WTC11 (cell line): ENCODE data around the gene RSRP1. TPM values are rescaled to one million over a fixed set of nuclear protein-coding genes. Genes with fewer than 3 reads are reported as not detected.

Source experiments
- ATAC-seq: fragments of 200-7000 bp; cut with Tn5 transposase; 2 replicates; pipeline ENCODE4 v1.10.0; 2021; ENCODE audit warnings: mild to moderate bottlenecking, moderate library complexity
- CTCF ChIA-PET: fragments of 300-600 bp; sonication (Branson Sonifier 250); formaldehyde crosslinking; loops from one replicate; lab custom pipeline; 2021; ENCODE audit warnings: antibody characterized with exemption; lab: Charles Lee
- POLR2A ChIA-PET: fragments of 350-600 bp; sonication (Branson Sonifier 250); formaldehyde crosslinking; loops from one replicate; lab custom pipeline; 2021; ENCODE audit warnings: antibody characterized with exemption; lab: Charles Lee
- DNase-seq: peaks from one replicate; pipeline ENCODE4 v3.0.0; 2021; ENCODE audit warnings: low spot score
- H3K27ac Mint-ChIP-seq: 2 replicates; pipeline ENCODE4 v1.8.0; 2021; ENCODE audit warnings: mixed read lengths
- H3K27me3 Mint-ChIP-seq: 2 replicates; pipeline ENCODE4 v1.8.0; 2021; ENCODE audit warnings: low read depth, mild to moderate bottlenecking, moderate library complexity, mixed read lengths
- H3K36me3 Mint-ChIP-seq: 2 replicates; pipeline ENCODE4 v1.8.0; 2021; ENCODE audit warnings: mixed read lengths
- H3K4me1 Mint-ChIP-seq: 2 replicates; pipeline ENCODE4 v1.8.0; 2022; ENCODE audit warnings: mixed read lengths
- H3K4me3 Mint-ChIP-seq: 2 replicates; pipeline ENCODE4 v1.8.0; 2021; ENCODE audit warnings: mild to moderate bottlenecking, moderate library complexity, mixed read lengths
- H3K9me3 Mint-ChIP-seq: 2 replicates; pipeline ENCODE4 v1.8.0; 2021; ENCODE audit warnings: mixed read lengths
- total RNA-seq: library from RNA; stranded (reverse); gene quantifications from 3 replicates; pipeline ENCODE4 v1.2.3, GENCODE V29; 2021
- TF ChIP-seq, protein P1 (sequence below): fragments of 250-450 bp; sonication (Bioruptor Pico); IDR thresholded peaks from 2 replicates; pipeline ENCODE4 v1.9.0; 2021; ENCODE audit warnings: moderate library complexity, mild to moderate bottlenecking, inconsistent platforms, borderline replicate concordance

The RSRP1 gene
- total RNA-seq, 1 experiment from 2014 or later: 78.1 TPM

DNA sequence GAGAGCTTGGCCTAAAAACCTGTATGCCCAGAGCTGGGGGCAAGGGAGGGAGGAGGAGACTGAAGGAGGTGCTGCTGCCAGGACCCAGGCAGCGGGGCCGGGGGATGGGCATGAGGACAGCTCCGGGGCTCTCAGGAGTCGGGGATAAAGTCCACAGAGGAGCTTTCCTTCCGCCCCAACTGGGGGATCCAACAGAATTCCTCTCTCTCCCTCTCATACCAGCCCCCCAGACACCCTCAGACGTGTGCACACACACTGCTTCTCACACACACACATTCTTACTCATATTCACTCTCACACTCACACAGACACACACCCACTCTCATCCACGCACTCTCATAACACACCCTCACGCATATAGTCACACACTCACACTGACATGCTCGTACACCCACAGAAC is 54.0 kb downstream of the RSRP1 start:
- no peak; the same call in none of the 2 replicates for ATAC-seq
- H3K27me3 Mint-ChIP-seq: no peaks in the 10 kb centered on the region

More for the DNA sequence above, 54.0 kb downstream of the RSRP1 start:
- ChIA-PET CTCF (interaction anchor here (1.0 kb wide), 2 partner anchors 111 to 345 kb away, joined by 3 to 4 read pairs; no protein-coding TSS in a partner anchor), POLR2A (no interaction called here)
- Mint-ChIP-seq H3K9me3 (no peaks in the 10 kb centered on the region), H3K4me3 (no peak overlapping the region), H3K36me3 (no peaks in the 10 kb centered on the region), H3K27ac (no peak overlapping the region), H3K4me1 (peaks cover 4% of the 10 kb centered on the region)
- TF ChIP-seq, protein P1, sequence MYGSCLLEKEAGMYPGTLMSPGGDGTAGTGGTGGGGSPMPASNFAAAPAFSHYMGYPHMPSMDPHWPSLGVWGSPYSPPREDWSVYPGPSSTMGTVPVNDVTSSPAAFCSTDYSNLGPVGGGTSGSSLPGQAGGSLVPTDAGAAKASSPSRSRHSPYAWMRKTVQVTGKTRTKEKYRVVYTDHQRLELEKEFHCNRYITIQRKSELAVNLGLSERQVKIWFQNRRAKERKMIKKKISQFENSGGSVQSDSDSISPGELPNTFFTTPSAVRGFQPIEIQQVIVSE (CRISPR knock-in tag): no peak
- peak; percentile 26 for DNase-seq

Other genes with a start within 250 kb of the RSRP1 start
- 30.1 to 35.7 TPM (median 35.3 TPM) in 3 replicates for gene SYF2, start 15.0 kb downstream of the RSRP1 start, total RNA-seq
- gene RHD, start 25.1 kb upstream of the RSRP1 start, total RNA-seq: not detected in 3 replicates
- gene TMEM50A, start 90.9 kb upstream of the RSRP1 start, total RNA-seq: 84.0 to 100 TPM (median 98.9 TPM) in 3 replicates
- gene RHCE, start 173.4 kb upstream of the RSRP1 start, total RNA-seq: 0.24 to 0.27 TPM in 2 of 3 replicates, not detected in the other
- 9.0 to 9.5 TPM (median 9.0 TPM) in 3 replicates for gene MACO1, start 183.4 kb upstream of the RSRP1 start, total RNA-seq